GM12865 (cell line): Measurements from ENCODE around the gene GCK.

ENCODE experiments used
- DNase-seq: peaks from one replicate; pipeline ENCODE4 v3.0.0; 2010; ENCODE audit warnings: low read depth
- H3K4me3 ChIP-seq: 2 replicates; pipeline ENCODE4 v1.5.1; 2011; ENCODE audit warnings: mild to moderate bottlenecking, low read depth, low read length, control low read depth
- TF ChIP-seq, protein P1 (sequence below): IDR thresholded peaks from 2 replicates; pipeline ENCODE4 v1.5.1; 2011; ENCODE audit warnings: low read length, control low read depth, low read depth, inconsistent platforms; ENCODE audit not compliant: insufficient read depth; ENCODE audit errors: missing control alignments

GCK gene

DNA sequence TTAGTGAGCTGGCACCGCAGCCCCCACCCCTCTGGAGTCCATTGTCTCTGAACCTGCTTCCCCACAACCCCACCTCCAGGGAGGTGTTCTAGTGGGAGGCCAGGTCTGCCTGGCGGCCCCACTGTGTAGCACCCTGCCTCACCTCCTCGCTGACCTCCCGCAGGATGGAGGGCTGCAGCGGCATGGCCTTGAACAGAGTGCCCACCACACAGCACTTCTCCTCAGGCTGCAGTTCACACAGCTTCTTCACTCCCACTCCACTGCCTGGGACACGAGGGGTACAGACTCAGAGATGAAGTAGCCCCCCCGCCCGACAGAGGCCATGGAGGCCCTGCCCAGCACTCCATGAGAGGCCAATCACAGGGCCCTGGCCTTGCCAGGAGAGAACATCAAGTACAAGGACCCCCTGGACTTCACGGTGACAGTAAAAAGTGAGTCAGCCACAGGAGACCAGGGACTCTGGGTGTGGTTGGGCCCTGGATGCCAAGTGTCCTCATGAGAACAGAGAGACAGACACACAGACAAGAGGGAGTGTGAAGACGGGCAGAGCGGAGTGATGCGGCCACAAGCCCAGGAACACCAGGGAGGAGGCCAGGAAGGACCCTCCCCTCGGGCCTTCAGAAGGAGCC, 71.3 kb downstream of the GCK start:
- H3K4me3 ChIP-seq, result no peak overlapping the region
- no peak for DNase-seq
- TF ChIP-seq, protein P1, sequence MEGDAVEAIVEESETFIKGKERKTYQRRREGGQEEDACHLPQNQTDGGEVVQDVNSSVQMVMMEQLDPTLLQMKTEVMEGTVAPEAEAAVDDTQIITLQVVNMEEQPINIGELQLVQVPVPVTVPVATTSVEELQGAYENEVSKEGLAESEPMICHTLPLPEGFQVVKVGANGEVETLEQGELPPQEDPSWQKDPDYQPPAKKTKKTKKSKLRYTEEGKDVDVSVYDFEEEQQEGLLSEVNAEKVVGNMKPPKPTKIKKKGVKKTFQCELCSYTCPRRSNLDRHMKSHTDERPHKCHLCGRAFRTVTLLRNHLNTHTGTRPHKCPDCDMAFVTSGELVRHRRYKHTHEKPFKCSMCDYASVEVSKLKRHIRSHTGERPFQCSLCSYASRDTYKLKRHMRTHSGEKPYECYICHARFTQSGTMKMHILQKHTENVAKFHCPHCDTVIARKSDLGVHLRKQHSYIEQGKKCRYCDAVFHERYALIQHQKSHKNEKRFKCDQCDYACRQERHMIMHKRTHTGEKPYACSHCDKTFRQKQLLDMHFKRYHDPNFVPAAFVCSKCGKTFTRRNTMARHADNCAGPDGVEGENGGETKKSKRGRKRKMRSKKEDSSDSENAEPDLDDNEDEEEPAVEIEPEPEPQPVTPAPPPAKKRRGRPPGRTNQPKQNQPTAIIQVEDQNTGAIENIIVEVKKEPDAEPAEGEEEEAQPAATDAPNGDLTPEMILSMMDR, result no peak

DNA sequence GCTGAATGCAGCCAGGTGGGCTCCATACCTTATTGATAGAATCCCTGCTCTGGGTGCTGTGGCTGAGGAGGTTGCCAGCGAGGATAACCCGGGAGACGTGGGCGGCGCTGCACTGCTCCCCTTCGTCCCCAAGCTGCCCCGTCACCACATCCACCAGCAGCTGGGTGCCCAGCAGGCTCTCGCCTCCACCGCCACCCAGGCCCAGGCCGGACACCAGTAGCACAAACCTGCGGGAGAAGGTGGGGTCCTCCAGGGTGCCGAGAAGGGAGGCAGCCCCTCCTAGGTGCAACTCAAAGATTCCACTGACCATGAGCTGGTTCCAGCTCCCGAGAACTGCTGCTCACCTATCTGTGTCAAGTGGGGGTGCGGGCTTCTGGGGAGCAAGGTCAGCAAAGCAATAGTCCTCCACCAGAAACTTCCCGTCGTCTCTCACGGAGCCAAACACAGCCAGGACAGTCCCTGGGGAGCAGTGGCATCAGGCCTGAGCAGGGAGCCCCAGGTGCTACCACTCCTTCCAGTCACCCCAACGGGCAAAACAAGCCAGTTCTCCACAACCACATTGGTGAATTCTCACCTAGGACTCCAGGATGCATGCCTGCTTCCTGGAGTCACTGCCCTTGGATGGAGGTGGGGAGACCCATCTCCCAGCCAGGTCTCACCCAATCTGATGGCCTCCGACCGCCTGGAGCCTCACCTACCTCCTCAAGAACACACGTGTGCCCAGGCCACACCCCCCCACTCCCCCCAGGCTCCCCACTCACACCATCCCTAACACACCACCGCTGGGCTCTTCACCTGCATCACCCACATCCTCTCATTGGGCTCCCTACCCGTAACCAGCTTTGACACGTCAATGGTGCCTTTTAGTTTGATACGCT, 72.2 kb downstream of the GCK start:
- DNase-seq, result no peak
- TF ChIP-seq, protein P1, result no peak
- H3K4me3 ChIP-seq, result no peak overlapping the region

DNA sequence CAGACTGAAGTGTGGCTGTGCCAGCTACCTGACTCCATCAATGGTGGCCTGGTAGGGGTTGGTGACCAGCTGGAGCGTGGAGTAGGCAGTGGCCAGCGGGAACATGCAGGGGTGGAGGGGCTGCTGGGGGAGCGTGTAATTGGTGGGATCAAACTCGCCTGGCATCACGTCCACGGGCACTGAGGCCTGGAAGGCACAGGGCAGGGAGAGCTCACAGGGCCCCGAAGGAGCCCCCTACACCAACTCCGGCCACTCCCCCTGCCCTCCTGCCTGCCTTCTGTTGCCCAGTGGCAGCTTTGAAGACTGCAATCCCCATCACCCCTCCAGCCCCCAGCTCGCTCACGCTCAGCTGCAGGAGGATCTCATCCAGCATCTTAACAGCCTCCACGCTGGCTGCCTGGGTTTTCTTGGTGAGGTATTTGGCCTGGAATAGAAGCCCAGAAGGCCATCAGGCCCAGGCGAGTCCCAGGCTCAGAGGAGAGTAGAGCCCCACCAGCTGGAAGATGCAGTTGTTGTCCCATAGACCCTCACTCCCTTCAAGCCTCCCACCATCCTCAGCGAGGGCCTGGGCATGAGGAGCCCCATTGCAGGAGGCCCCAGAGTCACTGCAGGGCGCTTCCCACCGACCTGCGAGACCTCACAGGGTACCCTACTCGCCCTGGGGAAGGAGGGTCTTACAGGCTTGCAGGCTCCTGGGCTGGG, 73.0 kb downstream of the GCK start:
- DNase-seq, result no peak
- no peak overlapping the region for H3K4me3 ChIP-seq
- TF ChIP-seq, protein P1, result no peak

DNA sequence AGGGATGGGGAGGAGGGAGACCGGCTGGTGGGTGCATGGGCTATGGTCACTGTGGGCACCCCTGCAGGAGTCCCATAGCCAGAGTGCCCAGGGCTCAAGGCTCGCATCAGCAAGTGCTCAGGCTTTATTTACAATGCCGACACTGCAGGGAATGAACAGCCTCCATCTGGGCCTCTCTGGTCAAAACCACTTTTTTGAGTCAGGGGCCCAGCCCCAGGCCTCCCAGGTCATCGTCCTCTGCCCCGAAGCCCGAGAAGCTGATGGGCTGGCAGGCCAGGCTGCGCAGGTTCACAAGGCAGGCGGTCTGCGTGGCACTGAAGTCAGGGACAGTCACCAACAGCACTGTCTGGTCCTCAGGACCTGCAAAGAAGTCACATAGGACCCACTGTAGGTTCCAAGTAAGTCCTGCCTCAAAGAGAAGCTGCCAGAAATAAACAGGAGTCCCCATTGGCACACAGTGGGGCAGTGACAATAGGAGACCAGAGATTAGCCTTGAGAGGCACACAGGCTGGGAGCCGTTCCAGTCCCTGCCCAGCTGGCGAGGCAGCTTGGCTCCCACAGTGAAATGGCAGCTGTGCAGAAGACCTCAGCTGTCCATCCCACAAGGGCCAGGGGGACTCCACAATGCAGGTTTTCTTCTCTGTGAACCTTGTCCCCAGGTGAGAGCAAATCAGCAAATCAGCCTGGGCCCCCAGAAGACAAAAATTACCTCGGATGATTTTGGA, 74.5 kb downstream of the GCK start:
- TF ChIP-seq, protein P1, result no peak
- DNase-seq, result no peak
- no peak overlapping the region for H3K4me3 ChIP-seq

DNA sequence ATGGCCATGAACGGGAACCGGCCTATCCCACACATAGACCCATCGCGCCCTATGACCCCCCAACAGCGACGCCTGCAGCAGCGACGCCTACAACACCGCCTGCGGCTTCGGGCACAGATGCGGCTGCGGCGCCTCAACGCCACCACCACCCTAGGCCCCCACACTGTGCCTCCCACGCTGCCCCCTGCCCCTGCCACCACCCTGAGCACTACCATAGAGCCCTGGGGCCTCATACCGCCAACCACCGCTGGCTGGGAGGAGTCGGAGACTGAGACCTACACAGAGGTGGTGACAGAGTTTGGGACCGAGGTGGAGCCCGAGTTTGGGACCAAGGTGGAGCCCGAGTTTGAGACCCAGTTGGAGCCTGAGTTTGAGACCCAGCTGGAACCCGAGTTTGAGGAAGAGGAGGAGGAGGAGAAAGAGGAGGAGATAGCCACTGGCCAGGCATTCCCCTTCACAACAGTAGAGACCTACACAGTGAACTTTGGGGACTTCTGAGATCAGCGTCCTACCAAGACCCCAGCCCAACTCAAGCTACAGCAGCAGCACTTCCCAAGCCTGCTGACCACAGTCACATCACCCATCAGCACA, 75.4 kb downstream of the GCK start:
- DNase-seq, result no peak
- TF ChIP-seq, protein P1, result no peak
- no peak overlapping the region for H3K4me3 ChIP-seq
